Measurements from ENCODE around the gene TPSD1.

DNA sequence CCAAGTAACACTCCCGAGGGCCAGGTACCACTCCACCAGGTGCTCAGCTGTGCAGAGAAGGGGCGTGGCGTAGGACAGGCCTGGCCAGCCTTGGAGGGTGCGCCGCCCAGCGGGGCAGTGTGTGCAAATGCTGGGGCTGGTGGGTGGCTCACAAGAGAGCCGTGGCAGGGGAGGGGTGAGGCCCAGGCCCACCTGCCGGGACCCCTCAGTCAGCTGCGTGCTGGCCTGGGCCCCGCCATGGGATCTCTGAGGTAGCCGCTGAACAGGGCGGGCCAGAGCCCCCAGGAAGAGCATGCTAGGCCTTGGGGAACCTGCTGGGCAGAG, 39.6 kb upstream of the TPSD1 start:
- TF ChIP-seq, protein P1, sequence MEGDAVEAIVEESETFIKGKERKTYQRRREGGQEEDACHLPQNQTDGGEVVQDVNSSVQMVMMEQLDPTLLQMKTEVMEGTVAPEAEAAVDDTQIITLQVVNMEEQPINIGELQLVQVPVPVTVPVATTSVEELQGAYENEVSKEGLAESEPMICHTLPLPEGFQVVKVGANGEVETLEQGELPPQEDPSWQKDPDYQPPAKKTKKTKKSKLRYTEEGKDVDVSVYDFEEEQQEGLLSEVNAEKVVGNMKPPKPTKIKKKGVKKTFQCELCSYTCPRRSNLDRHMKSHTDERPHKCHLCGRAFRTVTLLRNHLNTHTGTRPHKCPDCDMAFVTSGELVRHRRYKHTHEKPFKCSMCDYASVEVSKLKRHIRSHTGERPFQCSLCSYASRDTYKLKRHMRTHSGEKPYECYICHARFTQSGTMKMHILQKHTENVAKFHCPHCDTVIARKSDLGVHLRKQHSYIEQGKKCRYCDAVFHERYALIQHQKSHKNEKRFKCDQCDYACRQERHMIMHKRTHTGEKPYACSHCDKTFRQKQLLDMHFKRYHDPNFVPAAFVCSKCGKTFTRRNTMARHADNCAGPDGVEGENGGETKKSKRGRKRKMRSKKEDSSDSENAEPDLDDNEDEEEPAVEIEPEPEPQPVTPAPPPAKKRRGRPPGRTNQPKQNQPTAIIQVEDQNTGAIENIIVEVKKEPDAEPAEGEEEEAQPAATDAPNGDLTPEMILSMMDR (conservative IDR thresholded peaks at IDR 0.05; ENCODE audit: low read depth, low read length), result no peak
- TF ChIP-seq EZH2 (IDR thresholded peaks at IDR 0.05; ENCODE audit: low read length, unreplicated experiment), result no peak
- TF ChIP-seq EZH2phosphoT487 (IDR thresholded peaks at IDR 0.05; ENCODE audit: borderline replicate concordance, low read length), result no peak
